HCT116 (cell line): ENCODE measurements around the gene DYNLT2B. TPM values are rescaled to one million over a fixed set of nuclear protein-coding genes. Genes with fewer than 3 reads are reported as not detected.

ENCODE experiments used
- ATAC-seq: fragments of 200-7000 bp; cut with Tn5 transposase; 2 replicates; pipeline ENCODE4 v1.9.1; 2020; ENCODE audit warnings: mild to moderate bottlenecking, moderate library complexity
- BruUV-seq: library from RNA; stranded (reverse); fragments of 400-500 nt; replicated peaks from 2 replicates; lab custom pipeline; 2021; lab: Mats Ljungman, UMichigan
- CTCF ChIA-PET: fragments of 300-600 bp; sonication (Branson Sonifier 250); formaldehyde crosslinking; loops from one replicate; lab custom pipeline; 2021; ENCODE audit warnings: antibody characterized with exemption; lab: Charles Lee
- POLR2A ChIA-PET: fragments of 300-600, 350-600 bp; sonication (Branson Sonifier 250); formaldehyde crosslinking; loops from one replicate; lab custom pipeline; 2021; ENCODE audit warnings: antibody characterized with exemption; lab: Charles Lee
- RAD21 ChIA-PET, 2 experiments: fragments of 300-600 bp; sonication (Branson Sonifier 250); formaldehyde crosslinking; loops; one replicate each; lab custom pipeline; 2023; ENCODE audit warnings: low total read pairs in 2 of 2; ENCODE audit not compliant: uncharacterized antibody in 2 of 2, unreplicated experiment in 2 of 2, low non-redundant PET in 1 of 2; lab: Charles Lee
- DNase-seq: peaks from one replicate; pipeline ENCODE4 v3.0.0-alpha.2; 2010; ENCODE audit warnings: low read depth, low spot score
- H2AFZ ChIP-seq: fragments of 200-600 bp; shearing (Covaris generic), sonication (generic); 2 replicates; pipeline ENCODE4 v1.6.1; 2017; ENCODE audit warnings: low read depth, mixed run types, mixed read lengths, antibody characterized with exemption, low read length; ENCODE audit not compliant: poor library complexity, severe bottlenecking
- H3K27ac ChIP-seq: 2 replicates; pipeline ENCODE4 v1.5.1; 2012; ENCODE audit warnings: low read depth, low read length
- H3K27me3 ChIP-seq: fragments of 200-600 bp; sonication (generic); 2 replicates; pipeline ENCODE4 v1.6.1; 2016; ENCODE audit warnings: mixed run types, low read length, mixed read lengths; ENCODE audit not compliant: insufficient read depth
- H3K36me3 ChIP-seq, 2 experiments: fragments of 200-500 bp in 1 of 2; fragments of 200-600 bp in 1 of 2; sonication (Bioruptor generic) in 1 of 2; sonication (generic) in 1 of 2; 2 replicates each; pipeline versions ENCODE4 v1.5.1 to v1.6.1; 2014 to 2016; ENCODE audit warnings: low read length in 2 of 2, inconsistent platforms in 1 of 2, mixed read lengths in 1 of 2, mixed run types in 1 of 2; ENCODE audit not compliant: insufficient read depth in 2 of 2, control insufficient read depth in 1 of 2
- H3K4me1 ChIP-seq, 2 experiments: fragments of 200-600 bp in 1 of 2; sonication (generic) in 1 of 2; 2 replicates each; pipeline versions ENCODE4 v1.5.1 to v1.6.1; 2012 to 2017; ENCODE audit warnings: low read length in 2 of 2, inconsistent platforms in 1 of 2, mild to moderate bottlenecking in 1 of 2, mixed read lengths in 1 of 2, mixed run types in 1 of 2, moderate library complexity in 1 of 2; ENCODE audit not compliant: insufficient read depth in 2 of 2, control insufficient read depth in 1 of 2
- H3K4me2 ChIP-seq: fragments of 200-600 bp; sonication (generic); 2 replicates; pipeline ENCODE4 v1.6.1; 2017; ENCODE audit warnings: mixed run types, low read length, mixed read lengths
- H3K4me3 ChIP-seq, 2 experiments: fragments of 200-600 bp in 1 of 2; sonication (generic) in 1 of 2; replicated peaks in 1 of 2; 2 replicates each; pipeline ENCODE4 v1.5.1; 2011 to 2016; ENCODE audit warnings: low read length in 2 of 2, control low read depth in 1 of 2, low read depth in 1 of 2, mild to moderate bottlenecking in 1 of 2, mixed read lengths in 1 of 2, mixed run types in 1 of 2
- H3K79me2 ChIP-seq: fragments of 200-600 bp; sonication (generic); 2 replicates; pipeline ENCODE4 v1.6.1; 2017; ENCODE audit warnings: mild to moderate bottlenecking, mixed run types, low read length, moderate library complexity, mixed read lengths; ENCODE audit not compliant: insufficient read depth
- H3K9ac ChIP-seq: fragments of 200-600 bp; sonication (generic); 2 replicates; pipeline ENCODE4 v1.6.1; 2016; ENCODE audit warnings: low read length, mixed read lengths
- H3K9me2 ChIP-seq: fragments of 200-600 bp; sonication (generic), shearing (Covaris generic); 2 replicates; pipeline ENCODE4 v1.6.1; 2017; ENCODE audit warnings: mixed run types, mild to moderate bottlenecking, moderate library complexity; ENCODE audit not compliant: insufficient read depth
- H3K9me3 ChIP-seq, 2 experiments: fragments of 200-500 bp in 1 of 2; fragments of 200-600 bp in 1 of 2; sonication (Bioruptor generic) in 1 of 2; sonication (generic) in 1 of 2; 2 replicates each; pipeline ENCODE4 v1.6.1; 2014 to 2017; ENCODE audit warnings: low read length in 2 of 2, mixed read lengths in 2 of 2, inconsistent platforms in 1 of 2, low read depth in 1 of 2, mild to moderate bottlenecking in 1 of 2, mixed run types in 1 of 2, moderate library complexity in 1 of 2; ENCODE audit not compliant: control insufficient read depth in 1 of 2, insufficient read depth in 1 of 2
- H4K20me1 ChIP-seq: fragments of 200-600 bp; sonication (generic), shearing (Covaris generic); 2 replicates; pipeline ENCODE4 v1.6.1; 2017; ENCODE audit warnings: mixed run types, mild to moderate bottlenecking, moderate library complexity; ENCODE audit not compliant: insufficient read depth
- EGR1 ChIP-seq: IDR thresholded peaks from 2 replicates; pipeline ENCODE4 v1.6.1; 2012; ENCODE audit warnings: low read depth
- ELF1 ChIP-seq: IDR thresholded peaks from 2 replicates; pipeline ENCODE4 v1.6.1; 2012; ENCODE audit warnings: low read depth, borderline replicate concordance
- EZH2 ChIP-seq: fragments of 200-600 bp; sonication (generic); IDR thresholded peaks from 2 replicates; pipeline ENCODE4 v1.6.1; 2017; ENCODE audit warnings: antibody characterized with exemption, mixed run types
- JUND ChIP-seq: IDR thresholded peaks from 2 replicates; pipeline ENCODE4 v1.6.1; 2012
- POLR2AphosphoS5 ChIP-seq: IDR thresholded peaks from 2 replicates; pipeline ENCODE4 v1.6.1; 2011; ENCODE audit warnings: mild to moderate bottlenecking, low read depth, low read length, moderate library complexity
- RAD21 ChIP-seq: IDR thresholded peaks from 2 replicates; pipeline ENCODE4 v1.6.1; 2012; ENCODE audit warnings: low read depth, mild to moderate bottlenecking
- SP1 ChIP-seq: IDR thresholded peaks from 2 replicates; pipeline ENCODE4 v1.6.1; 2012; ENCODE audit warnings: low read depth
- SRF ChIP-seq: IDR thresholded peaks from 2 replicates; pipeline ENCODE4 v1.6.1; 2012; ENCODE audit warnings: low read depth
- YY1 ChIP-seq: IDR thresholded peaks from 2 replicates; pipeline ENCODE4 v1.6.1; 2011; ENCODE audit warnings: low read length, low read depth, moderate library complexity, mild to moderate bottlenecking; ENCODE audit not compliant: insufficient replicate concordance; ENCODE audit errors: extremely low read depth
- ZNF274 ChIP-seq: fragments of 200-500 bp; sonication (Bioruptor generic); IDR thresholded peaks from 2 replicates; pipeline ENCODE4 v1.6.1; 2014; ENCODE audit warnings: mild to moderate bottlenecking, low read depth, low read length, inconsistent platforms
- intact Hi-C: fragments of 100-400 bp; cut with micrococcal nuclease; formaldehyde crosslinking; loops from 2 replicates; pipeline ENCODE4 v1.10.0; 2022
- total RNA-seq: library from RNA; stranded (reverse); gene quantifications from one replicate; pipeline ENCODE4 v1.2.1, GENCODE V29; 2021; ENCODE audit not compliant: unreplicated experiment
- TF ChIP-seq, protein P1 (sequence below): IDR thresholded peaks from 2 replicates; pipeline ENCODE4 v1.6.1; 2012; ENCODE audit warnings: low read depth
- TF ChIP-seq, protein P2 (sequence below): IDR thresholded peaks from 2 replicates; pipeline ENCODE4 v1.6.1; 2012

The DYNLT2B gene
- total RNA-seq, 1 experiment from 2014 or later, result 9.7 TPM

DNA sequence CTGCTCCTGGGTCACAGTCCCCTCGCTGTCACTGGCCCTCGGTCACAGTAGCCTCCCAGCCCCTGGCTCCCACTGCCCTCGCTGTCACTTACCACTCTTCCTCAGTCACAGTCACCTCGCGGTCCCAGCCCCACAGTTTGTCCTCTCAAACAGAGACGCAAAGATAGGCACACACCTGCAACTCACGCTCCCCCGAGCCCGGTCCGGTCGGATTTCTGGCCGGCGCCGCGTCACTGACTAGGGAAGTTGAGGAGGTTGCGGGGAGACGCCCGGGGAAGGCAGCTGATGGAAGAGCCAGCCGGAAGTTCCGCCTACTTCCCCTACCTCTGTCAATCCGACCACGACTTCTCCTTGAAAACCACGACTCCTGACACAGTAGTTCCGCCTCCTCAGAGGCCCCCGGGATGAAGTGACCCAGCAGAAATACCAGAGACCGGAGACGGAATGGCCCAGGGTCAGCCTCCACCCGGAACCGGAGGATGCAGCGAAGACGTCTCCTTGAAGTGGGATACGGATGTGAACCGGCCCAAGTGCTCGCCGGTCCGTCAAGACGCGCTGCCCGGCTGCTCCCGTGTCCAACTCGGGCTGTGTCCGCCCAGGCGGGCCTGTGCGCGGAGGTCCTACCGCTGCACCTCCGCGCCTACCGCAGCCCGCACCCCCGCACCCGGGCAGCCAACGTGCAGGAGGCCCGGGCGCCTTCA is 30.4 kb downstream of the DYNLT2B start, which contains the start of gene PCYT1A (continued):
- TF ChIP-seq YY1, result peak; percentile 84
- peak; percentile 23 for TF ChIP-seq RAD21
- TF ChIP-seq ZNF274, result no peak
- TF ChIP-seq JUND, result peak; percentile 44; the same call in 1 of the 2 replicates
- TF ChIP-seq, protein P1, sequence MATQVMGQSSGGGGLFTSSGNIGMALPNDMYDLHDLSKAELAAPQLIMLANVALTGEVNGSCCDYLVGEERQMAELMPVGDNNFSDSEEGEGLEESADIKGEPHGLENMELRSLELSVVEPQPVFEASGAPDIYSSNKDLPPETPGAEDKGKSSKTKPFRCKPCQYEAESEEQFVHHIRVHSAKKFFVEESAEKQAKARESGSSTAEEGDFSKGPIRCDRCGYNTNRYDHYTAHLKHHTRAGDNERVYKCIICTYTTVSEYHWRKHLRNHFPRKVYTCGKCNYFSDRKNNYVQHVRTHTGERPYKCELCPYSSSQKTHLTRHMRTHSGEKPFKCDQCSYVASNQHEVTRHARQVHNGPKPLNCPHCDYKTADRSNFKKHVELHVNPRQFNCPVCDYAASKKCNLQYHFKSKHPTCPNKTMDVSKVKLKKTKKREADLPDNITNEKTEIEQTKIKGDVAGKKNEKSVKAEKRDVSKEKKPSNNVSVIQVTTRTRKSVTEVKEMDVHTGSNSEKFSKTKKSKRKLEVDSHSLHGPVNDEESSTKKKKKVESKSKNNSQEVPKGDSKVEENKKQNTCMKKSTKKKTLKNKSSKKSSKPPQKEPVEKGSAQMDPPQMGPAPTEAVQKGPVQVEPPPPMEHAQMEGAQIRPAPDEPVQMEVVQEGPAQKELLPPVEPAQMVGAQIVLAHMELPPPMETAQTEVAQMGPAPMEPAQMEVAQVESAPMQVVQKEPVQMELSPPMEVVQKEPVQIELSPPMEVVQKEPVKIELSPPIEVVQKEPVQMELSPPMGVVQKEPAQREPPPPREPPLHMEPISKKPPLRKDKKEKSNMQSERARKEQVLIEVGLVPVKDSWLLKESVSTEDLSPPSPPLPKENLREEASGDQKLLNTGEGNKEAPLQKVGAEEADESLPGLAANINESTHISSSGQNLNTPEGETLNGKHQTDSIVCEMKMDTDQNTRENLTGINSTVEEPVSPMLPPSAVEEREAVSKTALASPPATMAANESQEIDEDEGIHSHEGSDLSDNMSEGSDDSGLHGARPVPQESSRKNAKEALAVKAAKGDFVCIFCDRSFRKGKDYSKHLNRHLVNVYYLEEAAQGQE, result no peak
- TF ChIP-seq EZH2, result no peak
- peak; percentile 64 for TF ChIP-seq EGR1
- TF ChIP-seq POLR2AphosphoS5, result peak; percentile 94
- TF ChIP-seq ELF1, result peak; percentile 72
- TF ChIP-seq, protein P2, sequence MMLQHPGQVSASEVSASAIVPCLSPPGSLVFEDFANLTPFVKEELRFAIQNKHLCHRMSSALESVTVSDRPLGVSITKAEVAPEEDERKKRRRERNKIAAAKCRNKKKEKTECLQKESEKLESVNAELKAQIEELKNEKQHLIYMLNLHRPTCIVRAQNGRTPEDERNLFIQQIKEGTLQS, result no peak
- TF ChIP-seq SRF, result peak; percentile 73; the same call in 1 of the 2 replicates

DNA sequence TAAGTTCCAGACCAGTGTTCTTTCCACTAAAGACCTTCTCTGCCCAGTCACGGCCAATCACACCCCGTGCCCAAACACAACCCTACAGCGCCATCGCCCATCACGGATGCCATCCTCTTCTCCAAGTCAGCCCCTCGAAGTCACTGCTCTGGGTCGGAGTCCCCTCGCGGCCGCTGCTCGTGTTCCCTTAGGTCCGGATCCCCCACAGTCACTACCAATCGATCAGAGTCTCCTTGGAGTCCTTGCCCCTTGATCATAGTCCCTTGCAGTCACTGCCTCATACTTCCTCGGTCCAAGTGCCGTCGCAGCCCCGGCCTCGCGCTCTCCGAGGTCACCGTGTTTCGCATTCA is 31.0 kb downstream of the DYNLT2B start:
- ATAC-seq, result peak; percentile 41
- Histone ChIP-seq H3K4me3 (peak overlapping the region; percentile 70 to 99), H3K9me2 (no peaks in the 10 kb centered on the region), H4K20me1 (no peaks in the 10 kb centered on the region), H3K27ac (peak overlapping the region; percentile 97), H3K9me3 (no peaks in the 10 kb centered on the region)
- TF ChIP-seq SP1, result no peak
- TF ChIP-seq, protein P1, result no peak
- TF ChIP-seq, all 23 proteins: peak for 0
- peaks cover 8 to 14% of the 10 kb centered on the region in 2 experiments for H3K4me1 ChIP-seq
- RAD21 ChIA-PET, result no interaction called here
- no peaks in the 10 kb centered on the region for H3K36me3 ChIP-seq
- POLR2A ChIA-PET, result no interaction called here
- CTCF ChIA-PET, result no interaction called here
- no peak overlapping the region for H2AFZ ChIP-seq
- H3K27me3 ChIP-seq, result no peaks in the 10 kb centered on the region
- no peak for DNase-seq
- H3K4me2 ChIP-seq, result peak overlapping the region; percentile 85
- intact Hi-C loops, result no loop called here
- TSS peak; percentile 50 for BruUV-seq
- peaks cover 54% of the 10 kb centered on the region for H3K79me2 ChIP-seq
- peak overlapping the region; percentile 93 for H3K9ac ChIP-seq
